Stimulated activated naive CD8-positive, alpha-beta T cell treated with anti-CD3 and anti-CD28 coated beads, Interleukin-15, Interleukin-2, amounts not matched to agents 100 U/mL and 50 U/mL, for 24 hours (primary cell): Measurements from ENCODE around the gene PDE6A.

Source experiments
- ATAC-seq: fragments of 150-1000 bp; cut with Tn5 transposase; one replicate; pipeline ENCODE4 v1.10.0; 2021
- DNase-seq: peaks from one replicate; pipeline ENCODE4 v3.0.0; 2021

PDE6A gene

GRCh38 chr5:149838881-149839739 lies 105.5 kb downstream of the PDE6A start:
- DNase-seq (no peak), ATAC-seq (no peak)

- ATAC-seq, result no peak
- no peak for DNase-seq
Observed at GRCh38 chr5:149837680-149838269, 106.8 kb downstream of the PDE6A start.

GRCh38 chr5:149836451-149837139 lies 108.0 kb downstream of the PDE6A start:
- no peak for DNase-seq

DNA sequence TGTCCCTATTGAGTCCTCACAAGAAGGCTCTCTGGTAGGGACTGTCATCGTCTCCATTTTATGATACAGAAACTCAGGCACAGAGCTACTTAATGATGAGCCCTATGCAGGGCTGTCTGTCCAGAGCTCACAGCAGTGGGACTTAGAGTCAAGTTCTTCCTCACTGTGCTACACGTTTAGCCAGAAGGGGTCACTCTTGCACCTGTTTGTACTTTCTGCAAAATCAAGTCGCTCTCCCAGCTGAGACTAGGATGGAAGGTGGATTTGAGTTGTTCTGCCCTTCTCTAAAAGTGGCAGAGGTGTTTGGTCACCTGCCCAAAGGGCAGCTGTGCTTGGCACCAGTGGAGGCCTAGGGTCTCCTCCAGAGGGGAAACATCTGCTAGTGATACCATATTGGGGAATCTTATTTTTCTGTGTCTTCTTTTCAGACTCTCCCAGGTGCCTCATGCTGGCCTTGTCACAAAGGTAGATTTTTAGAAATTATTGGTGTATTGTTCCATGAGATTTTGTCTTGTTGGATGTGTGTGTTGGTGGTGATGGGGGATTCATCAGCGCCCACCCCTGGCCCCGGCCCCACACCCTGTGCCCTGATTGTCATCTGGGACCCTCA lies 110.2 kb downstream of the PDE6A start:
- DNase-seq (peak; percentile 41), ATAC-seq (peak; percentile 37)

More at GRCh38 chr5:149836451-149837139, 108.0 kb downstream of the PDE6A start:
- no peak for ATAC-seq

DNA sequence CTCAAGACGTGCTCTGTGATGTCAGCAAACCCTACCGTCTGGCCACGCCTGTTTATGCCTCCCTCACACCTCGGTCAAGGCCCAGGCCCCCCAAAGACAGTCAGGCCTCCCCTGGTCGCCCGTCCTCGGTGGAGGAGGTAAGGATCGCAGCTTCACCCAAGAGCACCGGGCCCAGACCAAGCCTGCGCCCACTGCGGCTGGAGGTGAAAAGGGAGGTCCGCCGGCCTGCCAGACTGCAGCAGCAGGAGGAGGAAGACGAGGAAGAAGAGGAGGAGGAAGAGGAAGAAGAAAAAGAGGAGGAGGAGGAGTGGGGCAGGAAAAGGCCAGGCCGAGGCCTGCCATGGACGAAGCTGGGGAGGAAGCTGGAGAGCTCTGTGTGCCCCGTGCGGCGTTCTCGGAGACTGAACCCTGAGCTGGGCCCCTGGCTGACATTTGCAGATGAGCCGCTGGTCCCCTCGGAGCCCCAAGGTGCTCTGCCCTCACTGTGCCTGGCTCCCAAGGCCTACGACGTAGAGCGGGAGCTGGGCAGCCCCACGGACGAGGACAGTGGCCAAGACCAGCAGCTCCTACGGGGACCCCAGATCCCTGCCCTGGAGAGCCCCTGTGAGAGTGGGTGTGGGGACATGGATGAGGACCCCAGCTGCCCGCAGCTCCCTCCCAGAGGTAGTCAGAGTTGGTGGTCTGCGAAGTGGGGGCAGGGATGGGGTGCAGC lies 111.3 kb downstream of the PDE6A start:
- no peak for DNase-seq
- ATAC-seq, result no peak

- DNase-seq (no peak), ATAC-seq (no peak)
Observed at GRCh38 chr5:149832636-149833035, 112.0 kb downstream of the PDE6A start.

GRCh38 chr5:149831492-149831891 lies 113.1 kb downstream of the PDE6A start:
- ATAC-seq (peak; percentile 87), DNase-seq (peak; percentile 67)

DNA sequence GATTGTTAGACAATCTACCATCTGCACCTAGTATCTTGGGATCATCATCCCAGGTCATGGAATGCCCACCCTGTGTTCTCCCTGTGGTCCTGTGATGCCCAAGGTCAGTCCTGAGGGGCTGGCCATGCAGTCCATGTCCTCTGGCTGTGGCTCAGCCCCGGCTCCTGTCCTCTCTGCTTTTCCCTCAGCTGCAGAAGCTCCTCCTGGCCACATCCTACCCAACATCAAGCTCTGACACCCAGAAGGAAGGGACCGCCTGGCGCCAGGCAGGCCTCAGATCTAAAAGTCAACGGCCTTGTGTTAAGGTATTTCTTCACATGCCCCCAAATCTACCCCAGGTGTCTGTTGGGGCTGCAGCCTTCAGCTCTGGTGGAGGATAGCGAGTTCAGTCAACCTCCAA lies 114.0 kb downstream of the PDE6A start:
- DNase-seq (no peak), ATAC-seq (no peak)

GRCh38 chr5:149829954-149830353 lies 114.6 kb downstream of the PDE6A start:
- ATAC-seq (no peak), DNase-seq (no peak)

DNA sequence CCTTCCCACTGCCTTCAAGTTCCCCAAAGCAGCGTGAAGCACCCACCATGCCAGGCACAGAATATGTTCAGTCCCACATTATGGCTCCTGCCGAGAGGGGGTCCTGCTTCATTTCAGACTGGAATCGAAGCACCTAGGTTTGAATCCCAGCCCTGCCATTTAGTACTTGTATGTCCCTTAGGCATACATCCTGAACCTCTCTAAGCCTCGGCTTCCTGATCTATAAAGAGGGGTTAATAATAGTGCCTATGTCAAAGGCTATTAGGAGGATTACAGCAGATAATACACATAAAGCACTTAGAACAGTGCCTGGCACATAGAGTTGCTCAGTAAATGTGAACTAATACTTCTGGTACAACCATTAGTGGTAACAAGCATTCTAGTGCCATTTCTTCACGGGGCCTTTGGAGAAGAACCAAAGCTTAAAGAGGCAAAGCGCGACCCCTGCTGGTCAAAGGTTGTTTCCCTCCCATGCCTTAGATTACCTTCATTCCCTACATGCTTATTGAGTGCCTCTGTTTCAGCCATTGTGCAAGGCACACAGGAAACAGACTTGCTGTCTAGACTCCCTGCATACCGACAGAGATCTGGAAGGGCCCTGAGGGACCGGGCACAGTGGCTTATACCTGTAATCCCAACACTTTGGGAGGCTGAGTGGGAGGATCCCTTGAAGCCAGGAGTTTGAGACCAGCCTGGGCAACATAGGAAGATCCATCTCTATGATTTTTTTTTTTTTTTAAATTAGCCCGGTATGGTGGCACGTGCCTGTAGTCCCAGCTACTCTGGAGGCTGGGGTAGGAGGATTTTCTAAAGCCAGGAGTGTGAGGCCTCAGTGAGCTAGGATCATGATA lies 116.2 kb downstream of the PDE6A start:
- DNase-seq, result peak; percentile 86
- ATAC-seq, result peak; percentile 42

DNA sequence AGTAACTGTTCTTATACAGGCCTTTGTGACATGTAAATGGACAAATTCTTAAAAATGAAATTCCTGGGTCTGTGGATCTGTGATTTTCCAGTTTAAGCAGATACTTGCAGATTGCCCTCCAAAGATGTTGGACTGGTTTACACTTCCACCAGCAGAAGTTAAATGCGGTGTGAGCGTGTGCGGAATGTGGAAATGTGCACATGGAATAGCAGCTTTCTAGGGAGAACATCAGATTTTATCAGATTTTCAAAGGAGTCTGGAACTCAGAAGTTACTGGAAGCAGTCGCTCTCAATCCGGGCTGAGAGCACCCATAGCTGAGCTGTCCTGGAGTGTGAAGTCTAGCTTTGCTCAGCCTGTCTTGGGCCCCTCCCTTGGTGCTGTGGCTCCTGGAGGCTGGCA lies 117.0 kb downstream of the PDE6A start:
- no peak for ATAC-seq
- DNase-seq, result no peak

GRCh38 chr5:149827086-149827485 lies 117.5 kb downstream of the PDE6A start:
- ATAC-seq, result no peak

GRCh38 chr5:149826574-149826973 lies 118.0 kb downstream of the PDE6A start:
- DNase-seq (no peak), ATAC-seq (no peak)

More at GRCh38 chr5:149827086-149827485, 117.5 kb downstream of the PDE6A start:
- no peak for DNase-seq

DNA sequence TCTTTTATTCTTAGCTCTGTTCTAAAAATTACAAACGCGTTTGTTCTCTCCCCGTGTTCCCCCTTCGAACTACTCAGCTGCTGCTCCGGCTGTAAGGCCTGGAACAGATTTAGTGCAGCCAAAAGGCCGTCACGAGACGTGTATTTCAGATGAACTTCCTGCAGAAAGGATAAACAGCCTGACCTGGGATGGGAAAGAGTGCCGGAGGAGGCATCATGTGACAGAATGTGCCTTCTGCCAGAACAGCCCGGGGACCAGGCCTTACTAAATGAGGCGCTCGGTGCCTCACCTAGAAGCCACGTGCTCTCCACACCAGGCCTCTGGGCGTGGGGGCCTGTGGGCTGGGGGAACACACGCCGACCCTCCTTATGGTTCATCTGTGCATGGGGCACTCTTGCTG lies 119.7 kb downstream of the PDE6A start:
- no peak for ATAC-seq
- DNase-seq, result no peak

- DNase-seq, result no peak
- no peak for ATAC-seq
Observed at GRCh38 chr5:149824120-149824519, 120.5 kb downstream of the PDE6A start.

GRCh38 chr5:149823375-149823774 lies 121.2 kb downstream of the PDE6A start:
- no peak for DNase-seq
- no peak for ATAC-seq

- peak; percentile 77 for ATAC-seq
- peak; percentile 21 for DNase-seq
Observed at GRCh38 chr5:149822301-149822700, 122.3 kb downstream of the PDE6A start.

DNA sequence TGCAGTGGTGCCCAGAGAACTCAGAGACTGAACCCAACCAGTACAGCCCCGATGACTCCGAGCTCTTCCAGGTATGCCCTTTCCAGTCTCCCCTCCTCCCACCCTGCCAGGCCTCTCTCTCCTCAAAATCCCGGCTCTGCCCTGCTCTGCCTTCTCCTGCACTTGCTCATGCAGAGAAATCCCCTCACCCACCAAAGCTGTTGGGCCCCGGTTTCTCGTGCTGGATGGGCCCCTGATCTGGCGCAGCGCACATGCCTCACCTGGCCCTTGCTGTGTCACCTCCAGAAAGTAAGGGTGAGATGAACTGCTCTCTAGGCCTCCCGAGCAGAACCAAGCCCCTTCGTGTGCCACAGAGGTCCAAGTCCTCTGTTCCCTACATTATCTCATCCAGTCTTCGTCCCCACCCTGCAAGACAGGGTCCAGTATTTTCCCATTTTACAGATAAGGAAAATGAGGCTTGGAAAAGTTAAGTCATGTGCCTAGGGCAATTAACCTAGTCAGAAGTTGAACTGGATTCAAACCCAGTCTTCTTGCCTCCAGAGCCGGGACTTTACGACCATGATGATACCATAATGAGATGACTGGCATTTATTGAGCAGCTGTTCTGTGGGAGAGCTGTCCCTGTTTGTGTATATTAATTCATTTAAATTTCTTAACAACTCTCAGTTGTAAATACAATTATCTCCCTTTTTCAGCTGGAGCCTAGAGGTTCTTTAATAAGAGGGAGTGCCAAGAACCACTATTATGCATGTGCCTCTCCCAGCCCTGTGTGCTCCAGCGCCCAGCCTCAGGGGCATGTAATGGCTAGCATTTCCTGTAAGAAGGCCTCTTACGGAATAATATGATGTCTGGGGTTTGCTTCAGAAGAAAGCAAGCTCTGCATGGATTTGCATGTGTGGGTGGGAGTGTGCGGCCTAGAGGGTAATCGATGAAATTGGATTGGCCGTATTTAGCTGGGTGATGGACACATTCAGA lies 123.8 kb downstream of the PDE6A start:
- no peak for DNase-seq
- no peak for ATAC-seq

DNA sequence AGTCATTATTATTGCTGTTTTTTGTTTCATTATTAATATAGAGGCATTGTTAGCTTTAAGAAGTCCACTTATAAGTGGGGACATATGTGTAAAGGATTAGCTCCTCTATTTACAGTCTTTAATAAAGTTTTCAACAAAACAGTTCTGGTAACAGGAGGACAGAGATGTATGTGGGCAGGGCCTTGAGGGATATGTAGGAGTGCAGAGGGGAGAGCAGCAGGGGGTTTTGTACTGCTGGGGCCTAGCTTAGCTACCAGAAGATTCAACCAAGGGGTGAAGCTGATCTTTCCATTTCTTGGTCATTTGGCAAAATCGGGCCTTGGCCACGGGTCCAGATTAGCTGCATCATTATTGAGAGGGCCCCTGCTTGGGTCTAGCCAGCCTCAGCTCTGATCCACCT lies 124.6 kb downstream of the PDE6A start:
- DNase-seq (no peak), ATAC-seq (no peak)

GRCh38 chr5:149818116-149818515 lies 126.5 kb downstream of the PDE6A start:
- ATAC-seq, result no peak
- DNase-seq, result no peak
